Measurements from ENCODE around the gene CRTC3. TPM values are rescaled to one million over a fixed set of nuclear protein-coding genes. Genes with fewer than 3 reads are reported as not detected.
A peak's percentile ranks its signal among the peaks of the same experiment; 100 is the strongest.

CRTC3 gene
- total RNA-seq, 1 donor from 2014 or later: 39.7 TPM

DNA sequence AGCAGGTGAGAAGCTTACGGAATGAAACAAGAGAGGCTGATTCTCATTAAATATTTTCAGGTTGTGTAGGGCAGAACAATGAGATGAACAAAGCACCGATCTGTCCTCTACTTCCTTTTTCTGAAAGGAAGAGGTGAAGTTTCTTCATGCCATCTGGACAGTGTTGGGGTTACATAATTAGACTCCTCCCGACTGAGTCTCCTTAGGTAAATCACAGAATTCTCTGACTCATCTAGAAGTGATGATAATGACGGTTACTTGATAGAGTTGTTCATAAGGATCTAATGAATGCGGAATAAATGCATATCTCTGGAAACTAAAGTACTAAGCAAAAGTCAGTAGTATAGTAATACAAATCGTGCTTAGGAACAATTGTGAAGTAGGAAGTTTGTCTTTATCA is 21.2 kb downstream of the CRTC3 start:
- TF ChIP-seq, protein P1, sequence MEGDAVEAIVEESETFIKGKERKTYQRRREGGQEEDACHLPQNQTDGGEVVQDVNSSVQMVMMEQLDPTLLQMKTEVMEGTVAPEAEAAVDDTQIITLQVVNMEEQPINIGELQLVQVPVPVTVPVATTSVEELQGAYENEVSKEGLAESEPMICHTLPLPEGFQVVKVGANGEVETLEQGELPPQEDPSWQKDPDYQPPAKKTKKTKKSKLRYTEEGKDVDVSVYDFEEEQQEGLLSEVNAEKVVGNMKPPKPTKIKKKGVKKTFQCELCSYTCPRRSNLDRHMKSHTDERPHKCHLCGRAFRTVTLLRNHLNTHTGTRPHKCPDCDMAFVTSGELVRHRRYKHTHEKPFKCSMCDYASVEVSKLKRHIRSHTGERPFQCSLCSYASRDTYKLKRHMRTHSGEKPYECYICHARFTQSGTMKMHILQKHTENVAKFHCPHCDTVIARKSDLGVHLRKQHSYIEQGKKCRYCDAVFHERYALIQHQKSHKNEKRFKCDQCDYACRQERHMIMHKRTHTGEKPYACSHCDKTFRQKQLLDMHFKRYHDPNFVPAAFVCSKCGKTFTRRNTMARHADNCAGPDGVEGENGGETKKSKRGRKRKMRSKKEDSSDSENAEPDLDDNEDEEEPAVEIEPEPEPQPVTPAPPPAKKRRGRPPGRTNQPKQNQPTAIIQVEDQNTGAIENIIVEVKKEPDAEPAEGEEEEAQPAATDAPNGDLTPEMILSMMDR (IDR thresholded peaks at IDR 0.05): no peak
- H3K36me3 Mint-ChIP-seq (ENCODE audit: low read depth): peaks cover 1% of the 10 kb centered on the region
- no peak overlapping the region for H3K27ac Mint-ChIP-seq (ENCODE audit: unreplicated experiment)
- no peak overlapping the region for H3K4me3 Mint-ChIP-seq (ENCODE audit: unreplicated experiment)
- no peaks in the 10 kb centered on the region for H3K27me3 Mint-ChIP-seq (ENCODE audit: low read depth)
- DNase-seq (ENCODE audit: low spot score): no peak
- no peaks in the 10 kb centered on the region for H3K9me3 Mint-ChIP-seq (ENCODE audit: low read depth)
- H3K4me1 Mint-ChIP-seq (ENCODE audit: low read depth): peaks cover 38% of the 10 kb centered on the region

GRCh38 chr15:90552162-90552928 is 22.6 kb downstream of the CRTC3 start:
- Mint-ChIP-seq H3K4me1 (ENCODE audit: low read depth) (peaks cover 43% of the 10 kb centered on the region), H3K27me3 (ENCODE audit: low read depth) (no peaks in the 10 kb centered on the region), H3K4me3 (ENCODE audit: unreplicated experiment) (no peak overlapping the region), H3K27ac (ENCODE audit: unreplicated experiment) (peak overlapping the region; percentile 95), H3K9me3 (ENCODE audit: low read depth) (no peaks in the 10 kb centered on the region), H3K36me3 (ENCODE audit: low read depth) (peaks cover 1% of the 10 kb centered on the region)
- TF ChIP-seq, protein P1 (IDR thresholded peaks at IDR 0.05): no peak
- no peak for DNase-seq (ENCODE audit: low spot score)

DNA sequence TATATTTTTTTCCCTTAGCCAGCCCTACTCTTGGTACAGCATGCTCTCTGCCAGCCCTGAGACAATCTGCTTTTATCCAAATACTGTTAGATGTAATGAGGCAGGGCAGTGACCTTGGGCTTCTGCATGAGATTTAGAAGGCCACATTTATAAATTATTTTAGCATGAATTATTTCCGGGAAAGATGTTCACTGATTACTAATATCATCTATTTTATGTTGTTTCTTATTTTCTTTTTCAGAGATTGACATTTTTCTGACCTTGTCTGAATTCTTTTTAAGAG is 23.1 kb downstream of the CRTC3 start:
- H3K27ac Mint-ChIP-seq (ENCODE audit: unreplicated experiment): peak overlapping the region; percentile 95
- no peak for DNase-seq (ENCODE audit: low spot score)
- H3K9me3 Mint-ChIP-seq (ENCODE audit: low read depth): no peaks in the 10 kb centered on the region
- H3K4me1 Mint-ChIP-seq (ENCODE audit: low read depth): peaks cover 48% of the 10 kb centered on the region
- peak overlapping the region; percentile 48 for H3K4me3 Mint-ChIP-seq (ENCODE audit: unreplicated experiment)
- peaks cover 1% of the 10 kb centered on the region for H3K36me3 Mint-ChIP-seq (ENCODE audit: low read depth)
- TF ChIP-seq, protein P1 (IDR thresholded peaks at IDR 0.05): no peak
- H3K27me3 Mint-ChIP-seq (ENCODE audit: low read depth): no peaks in the 10 kb centered on the region

DNA sequence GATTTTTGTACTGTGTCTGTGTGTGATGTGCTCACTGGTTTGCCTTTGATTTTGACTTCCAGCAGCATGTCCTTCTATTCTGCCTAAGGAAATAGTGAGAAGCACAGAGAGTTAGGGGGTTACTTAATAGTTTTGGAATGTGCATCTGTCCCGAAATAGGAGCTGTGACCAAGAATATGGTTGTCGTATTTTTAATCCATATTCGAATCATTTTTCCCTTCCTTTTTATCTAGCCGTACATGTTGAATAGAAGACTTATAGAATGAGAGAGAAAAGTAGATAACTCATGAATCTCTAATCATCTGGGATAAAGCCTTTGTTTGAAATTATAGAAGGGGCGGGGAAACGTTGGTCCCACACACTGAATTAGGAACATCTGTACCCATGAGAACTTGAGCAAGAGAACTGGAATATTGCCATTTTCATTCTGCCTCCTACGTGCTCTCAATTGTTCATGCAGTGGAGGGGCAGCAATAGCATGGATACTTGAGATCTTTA is 23.6 kb downstream of the CRTC3 start:
- no peaks in the 10 kb centered on the region for H3K9me3 Mint-ChIP-seq (ENCODE audit: low read depth)
- H3K27me3 Mint-ChIP-seq (ENCODE audit: low read depth): no peaks in the 10 kb centered on the region
- TF ChIP-seq, protein P1 (IDR thresholded peaks at IDR 0.05): no peak
- peak overlapping the region; percentile 95 for H3K27ac Mint-ChIP-seq (ENCODE audit: unreplicated experiment)
- peak overlapping the region; percentile 48 for H3K4me3 Mint-ChIP-seq (ENCODE audit: unreplicated experiment)
- H3K36me3 Mint-ChIP-seq (ENCODE audit: low read depth): peaks cover 1% of the 10 kb centered on the region
- no peak for DNase-seq (ENCODE audit: low spot score)
- H3K4me1 Mint-ChIP-seq (ENCODE audit: low read depth): peaks cover 53% of the 10 kb centered on the region

DNA sequence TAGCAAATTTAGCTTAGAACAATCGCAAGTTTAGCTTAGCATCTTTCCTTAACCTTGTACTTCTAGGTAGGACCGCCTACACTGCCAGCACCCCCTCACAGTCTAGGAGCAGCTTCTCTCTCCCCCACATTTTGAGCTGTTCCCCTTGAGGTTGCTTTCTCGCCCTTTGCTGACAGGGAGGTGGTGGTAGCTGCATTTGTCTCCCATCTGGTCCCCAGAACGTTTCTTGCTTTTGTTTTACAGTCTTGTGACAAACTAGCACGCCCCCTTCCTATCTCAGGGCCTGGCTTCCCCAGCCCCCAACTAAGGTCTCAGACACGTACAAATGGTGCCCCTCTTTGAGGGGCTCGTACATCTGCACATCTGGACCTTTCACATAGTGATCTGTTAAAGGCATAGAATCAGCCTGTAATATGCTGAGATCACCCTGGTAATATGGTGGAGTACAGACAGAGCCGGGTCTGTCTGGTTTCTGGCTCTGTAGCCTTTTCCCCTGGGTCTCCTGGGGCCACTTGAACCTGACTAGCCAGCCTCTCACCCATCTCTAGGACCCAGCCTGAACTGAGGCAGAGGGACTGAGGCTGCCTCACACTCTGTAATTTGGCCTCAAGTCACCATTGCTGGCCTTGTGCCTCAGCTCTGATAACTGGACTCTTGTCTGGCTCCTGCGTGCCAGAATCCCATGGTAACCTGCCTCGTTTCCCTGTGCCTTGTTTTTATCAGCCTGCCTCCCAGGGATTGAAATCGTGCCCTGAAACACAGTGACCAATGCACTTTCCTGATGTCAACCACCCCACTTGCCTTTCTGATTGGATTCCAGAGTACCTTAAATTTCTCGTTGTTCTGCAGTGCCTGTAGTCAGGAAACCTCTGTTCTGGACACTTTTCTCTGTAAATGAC is 27.7 kb downstream of the CRTC3 start:
- TF ChIP-seq, protein P1 (IDR thresholded peaks at IDR 0.05): no peak
- no peak for DNase-seq (ENCODE audit: low spot score)
- Mint-ChIP-seq H3K4me1 (ENCODE audit: low read depth) (peaks cover 77% of the 10 kb centered on the region), H3K27ac (ENCODE audit: unreplicated experiment) (peak overlapping the region; percentile 89), H3K27me3 (ENCODE audit: low read depth) (no peaks in the 10 kb centered on the region), H3K9me3 (ENCODE audit: low read depth) (peaks cover 5% of the 10 kb centered on the region), H3K4me3 (ENCODE audit: unreplicated experiment) (peak overlapping the region; percentile 2), H3K36me3 (ENCODE audit: low read depth) (no peaks in the 10 kb centered on the region)
